Neuronal stem cell (in vitro differentiated cells): ENCODE data around the gene WNT9B.
A peak's percentile ranks its signal among the peaks of the same experiment; 100 is the strongest.

ENCODE experiments used
- DNase-seq: peaks from one replicate; pipeline ENCODE4 v3.0.0-alpha.2; 2013; ENCODE audit warnings: low spot score
- H2AFZ ChIP-seq: one replicate; pipeline ENCODE4 v1.6.1; 2013; ENCODE audit warnings: mild to moderate bottlenecking, low read length, inconsistent platforms
- H2AK5ac ChIP-seq: 2 replicates; pipeline ENCODE4 v1.6.1; 2013; ENCODE audit warnings: low read depth, mild to moderate bottlenecking, inconsistent platforms, low read length, moderate library complexity, mixed read lengths
- H2BK120ac ChIP-seq: 2 replicates; pipeline ENCODE4 v1.6.1; 2013; ENCODE audit warnings: low read depth, mild to moderate bottlenecking, inconsistent platforms, low read length, moderate library complexity, mixed read lengths
- H2BK12ac ChIP-seq: one replicate; pipeline ENCODE4 v1.6.1; 2013; ENCODE audit warnings: low read length, inconsistent platforms
- H2BK15ac ChIP-seq: 2 replicates; pipeline ENCODE4 v1.6.1; 2013; ENCODE audit warnings: mild to moderate bottlenecking, low read length, inconsistent platforms, mixed read lengths
- H2BK5ac ChIP-seq: one replicate; pipeline ENCODE4 v1.6.1; 2013; ENCODE audit warnings: inconsistent platforms, mild to moderate bottlenecking, low read length, moderate library complexity
- H3K14ac ChIP-seq: one replicate; pipeline ENCODE4 v1.6.1; 2013; ENCODE audit warnings: low read length, inconsistent platforms
- H3K18ac ChIP-seq: 2 replicates; pipeline ENCODE4 v1.6.1; 2013; ENCODE audit warnings: low read length, inconsistent platforms
- H3K23ac ChIP-seq: 2 replicates; pipeline ENCODE4 v1.6.1; 2013; ENCODE audit warnings: low read depth, mild to moderate bottlenecking, mixed read lengths, low read length, inconsistent platforms; ENCODE audit not compliant: poor library complexity
- H3K27ac ChIP-seq: replicated peaks from 3 replicates; pipeline ENCODE4 v1.5.1; 2013; ENCODE audit warnings: low read length, inconsistent platforms
- H3K27me3 ChIP-seq, 3 experiments: 2 replicates each; pipeline ENCODE4 v1.6.1; 2013; ENCODE audit warnings: low read length in 3 of 3, mild to moderate bottlenecking in 2 of 3, inconsistent platforms in 1 of 3, low read depth in 1 of 3, mixed read lengths in 1 of 3, moderate library complexity in 1 of 3; ENCODE audit not compliant: control insufficient read depth in 3 of 3, insufficient read depth in 3 of 3
- H3K36me3 ChIP-seq, 2 donors: replicated peaks in 1 of 2; 2 replicates each; pipeline ENCODE4 v1.6.1; 2013; ENCODE audit warnings: low read length in 2 of 2; ENCODE audit not compliant: control insufficient read depth in 2 of 2, insufficient read depth in 2 of 2
- H3K4ac ChIP-seq: 2 replicates; pipeline ENCODE4 v1.6.1; 2013; ENCODE audit warnings: inconsistent platforms, mild to moderate bottlenecking, low read length, moderate library complexity
- H3K4me1 ChIP-seq, 2 donors: 1 replicate in 1 of 2; 2 replicates in 1 of 2; pipeline ENCODE4 v1.6.1; 2013; ENCODE audit warnings: low read length in 2 of 2, low read depth in 1 of 2; ENCODE audit not compliant: control insufficient read depth in 2 of 2, insufficient read depth in 1 of 2
- H3K4me2 ChIP-seq: one replicate; pipeline ENCODE4 v1.6.1; 2013; ENCODE audit warnings: mild to moderate bottlenecking, low read length, inconsistent platforms; ENCODE audit not compliant: insufficient read depth, poor library complexity, severe bottlenecking
- H3K4me3 ChIP-seq, 2 donors: 2 replicates each; pipeline ENCODE4 v1.5.1; 2013; ENCODE audit warnings: low read length in 2 of 2, mild to moderate bottlenecking in 2 of 2, inconsistent platforms in 1 of 2, moderate library complexity in 1 of 2
- H3K79me1 ChIP-seq: one replicate; pipeline ENCODE4 v1.6.1; 2013; ENCODE audit warnings: low read depth, mild to moderate bottlenecking, inconsistent platforms, low read length, moderate library complexity
- H3K9ac ChIP-seq: one replicate; pipeline ENCODE4 v1.6.1; 2013; ENCODE audit warnings: mild to moderate bottlenecking, low read depth, low read length, inconsistent platforms; ENCODE audit not compliant: poor library complexity
- H3K9me3 ChIP-seq, 2 donors: replicated peaks in 1 of 2; 2 replicates each; pipeline versions ENCODE3 to v1.6.1; 2013; ENCODE audit warnings: low read length in 2 of 2, mild to moderate bottlenecking in 2 of 2, inconsistent platforms in 1 of 2, low read depth in 1 of 2, mixed read lengths in 1 of 2, moderate library complexity in 1 of 2; ENCODE audit not compliant: control insufficient read depth in 2 of 2, insufficient read depth in 1 of 2
- H4K8ac ChIP-seq: one replicate; pipeline ENCODE4 v1.6.1; 2013; ENCODE audit warnings: low read depth, mild to moderate bottlenecking, inconsistent platforms, low read length, moderate library complexity
- H4K91ac ChIP-seq: one replicate; pipeline ENCODE4 v1.6.1; 2013; ENCODE audit warnings: low read length, low read depth, mild to moderate bottlenecking, inconsistent platforms; ENCODE audit not compliant: poor library complexity
- WGBS, 2 donors: extraction: QIAGEN DNeasy Blood & Tissue Kit; methylation state at CpG; one replicate each; pipeline ENCODE4 v1.1.7; 2013; ENCODE audit warnings: missing lambda C conversion rate in 2 of 2, mixed read lengths in 1 of 2; ENCODE audit not compliant: insufficient read length in 2 of 2, insufficient replicate concordance in 1 of 2; ENCODE audit errors: extremely low coverage in 2 of 2; 5-methylcytosine and 5-hydroxymethylcytosine counted together

The WNT9B gene

DNA sequence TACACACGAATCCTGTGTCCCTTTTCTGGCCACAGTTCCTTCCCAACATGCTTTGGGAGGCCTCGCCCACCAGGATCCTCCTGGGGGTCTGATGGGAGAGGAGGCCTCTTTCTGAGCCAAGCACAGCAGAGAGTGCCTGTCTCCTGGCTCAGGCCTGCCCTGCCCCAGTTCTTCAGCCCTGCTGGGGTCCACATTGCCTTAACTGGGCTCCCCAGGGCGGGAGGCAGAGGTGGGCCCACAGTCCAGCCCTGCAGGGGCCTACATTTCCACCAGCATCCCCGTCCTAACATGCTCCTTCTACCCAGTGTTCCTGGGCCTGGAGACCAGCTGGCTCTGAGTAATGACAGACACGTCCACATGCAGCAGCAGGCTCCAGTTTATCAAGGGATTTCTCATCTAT is 29.6 kb downstream of the WNT9B start:
- Histone ChIP-seq H3K4me1 (no peaks in the 10 kb centered on the region), H2BK120ac (no peak overlapping the region), H3K4me3 (no peak overlapping the region), H3K18ac (no peak overlapping the region), H4K8ac (no peak overlapping the region), H2AK5ac (no peak overlapping the region), H3K14ac (no peak overlapping the region), H2BK5ac (no peak overlapping the region), H3K36me3 (no peaks in the 10 kb centered on the region), H3K27ac (no peak overlapping the region), H3K23ac (no peak overlapping the region), H2BK12ac (no peak overlapping the region), H3K27me3 (peaks cover 0 to 11% (median 0%) of the 10 kb centered on the region in 3 experiments), H3K4me2 (no peak overlapping the region), H3K4ac (no peak overlapping the region), H2BK15ac (peak overlapping the region; percentile 52), H3K9me3 (no peaks in the 10 kb centered on the region), H3K79me1 (no peaks in the 10 kb centered on the region), H2AFZ (no peak overlapping the region), H3K9ac (no peak overlapping the region), H4K91ac (no peak overlapping the region)
- no CpG with 5 or more reads among the region's 5 CpGs for WGBS, 2 donors
- DNase-seq, result no peak

DNA sequence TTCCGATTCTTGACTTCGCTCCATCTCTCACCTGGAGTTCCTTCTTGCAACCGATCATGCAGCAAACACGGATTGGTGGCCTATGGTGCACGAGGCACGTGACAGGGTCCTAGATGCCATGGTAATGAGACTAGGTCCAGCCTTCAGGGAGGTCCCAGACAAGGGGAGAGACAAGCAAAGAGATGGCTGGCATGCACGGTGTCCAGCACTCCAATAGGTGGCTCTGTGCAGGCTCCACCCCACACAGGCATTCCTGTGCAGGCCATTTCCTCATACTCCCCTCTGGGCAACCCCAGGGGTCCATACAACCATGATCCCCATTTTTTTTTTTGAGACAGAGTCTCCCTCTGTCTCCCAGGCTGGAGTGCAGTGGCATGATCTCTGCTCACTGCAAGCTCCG is 31.3 kb downstream of the WNT9B start:
- Histone ChIP-seq H3K9ac (no peak overlapping the region), H2BK5ac (no peak overlapping the region), H3K4ac (no peak overlapping the region), H2AFZ (no peak overlapping the region), H2BK120ac (no peak overlapping the region), H4K91ac (no peak overlapping the region), H3K23ac (no peak overlapping the region), H2AK5ac (no peak overlapping the region), H2BK15ac (no peak overlapping the region), H3K4me1 (no peaks in the 10 kb centered on the region), H4K8ac (no peak overlapping the region), H3K79me1 (no peaks in the 10 kb centered on the region), H3K14ac (no peak overlapping the region), H3K18ac (no peak overlapping the region), H3K27ac (no peak overlapping the region), H3K27me3 (peaks cover 0 to 21% (median 0%) of the 10 kb centered on the region in 3 experiments), H3K4me3 (no peak overlapping the region), H3K9me3 (no peaks in the 10 kb centered on the region), H3K4me2 (no peak overlapping the region), H2BK12ac (no peak overlapping the region), H3K36me3 (no peaks in the 10 kb centered on the region)
- no peak for DNase-seq
- WGBS, 2 donors, result no CpG with 5 or more reads among the region's 8 CpGs

DNA sequence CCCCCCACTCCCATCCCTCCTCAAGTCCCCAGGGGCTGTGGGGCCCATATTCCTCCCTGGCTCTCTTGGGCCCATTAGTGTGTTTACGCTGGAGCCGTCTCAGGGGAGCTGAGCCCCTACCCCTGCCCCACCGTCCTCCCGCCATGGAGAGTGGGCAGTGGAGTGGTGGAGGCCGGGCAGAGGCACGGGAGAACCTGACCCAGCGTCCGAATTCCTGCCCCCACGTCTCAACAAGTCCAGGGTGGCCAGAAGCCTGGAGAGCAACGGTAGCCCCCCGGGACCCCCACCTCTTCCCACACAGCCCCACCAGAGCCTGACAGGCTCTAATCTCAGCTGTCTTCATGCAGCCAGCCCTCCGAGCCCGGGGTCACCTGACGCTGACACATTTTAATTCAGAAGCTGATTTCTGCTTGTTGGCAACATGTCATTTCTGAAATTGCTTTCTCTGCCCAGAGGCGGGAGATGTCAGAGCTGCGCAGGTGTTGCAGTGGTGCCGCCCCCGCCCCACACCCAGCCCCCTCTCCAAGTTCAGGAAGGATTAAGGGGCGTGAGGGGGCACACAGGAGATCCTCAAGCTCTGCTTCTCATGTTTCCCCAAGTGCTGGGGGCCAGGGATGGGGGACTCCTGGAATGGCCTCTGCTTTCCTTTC is 32.6 kb downstream of the WNT9B start:
- Histone ChIP-seq H2AK5ac (no peak overlapping the region), H3K9ac (no peak overlapping the region), H3K23ac (peak overlapping the region; percentile 26), H2BK12ac (no peak overlapping the region), H3K79me1 (no peaks in the 10 kb centered on the region), H3K4me2 (no peak overlapping the region), H3K36me3 (no peaks in the 10 kb centered on the region), H3K4me1 (no peaks in the 10 kb centered on the region), H2BK5ac (no peak overlapping the region), H4K91ac (no peak overlapping the region), H3K18ac (peak overlapping the region; percentile 49), H4K8ac (no peak overlapping the region), H3K9me3 (no peaks in the 10 kb centered on the region), H3K27ac (no peak overlapping the region), H3K14ac (peak overlapping the region; percentile 42), H3K4ac (no peak overlapping the region), H3K4me3 (no peak overlapping the region), H2AFZ (peak overlapping the region; percentile 52), H2BK120ac (no peak overlapping the region), H2BK15ac (peak overlapping the region; percentile 25), H3K27me3 (peaks cover 0 to 31% (median 0%) of the 10 kb centered on the region in 3 experiments)
- no CpG with 5 or more reads among the region's 19 CpGs for WGBS, 2 donors
- DNase-seq, result no peak

DNA sequence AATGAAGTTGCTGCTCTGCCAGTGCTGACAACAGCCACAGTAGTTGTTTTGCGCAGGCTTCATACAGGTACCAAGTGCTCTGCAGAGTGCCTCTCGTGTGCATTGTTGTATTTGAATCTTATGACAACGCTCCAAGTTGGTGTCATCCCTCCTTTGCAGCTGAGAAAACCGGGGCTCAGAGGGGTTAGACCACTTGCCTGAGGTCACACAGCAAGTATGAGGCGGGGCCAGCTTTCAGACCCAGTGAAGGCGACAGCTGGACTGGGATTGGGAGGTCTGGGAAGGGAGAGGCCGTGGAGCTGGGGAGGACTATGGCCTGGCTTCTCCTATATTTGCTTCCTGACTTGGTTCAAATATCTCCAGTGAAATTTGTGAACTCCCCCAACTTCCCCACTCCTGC is 33.2 kb downstream of the WNT9B start:
- Histone ChIP-seq H3K23ac (no peak overlapping the region), H2BK12ac (no peak overlapping the region), H2BK15ac (no peak overlapping the region), H2BK120ac (no peak overlapping the region), H3K4ac (no peak overlapping the region), H3K4me1 (peaks cover 0 to 3% of the 10 kb centered on the region in 2 donors), H3K36me3 (no peaks in the 10 kb centered on the region), H3K27ac (no peak overlapping the region), H3K27me3 (peaks cover 0 to 33% (median 0%) of the 10 kb centered on the region in 3 experiments), H3K14ac (no peak overlapping the region), H3K4me2 (no peak overlapping the region), H3K4me3 (no peak overlapping the region), H2AK5ac (no peak overlapping the region), H4K91ac (no peak overlapping the region), H2AFZ (no peak overlapping the region), H2BK5ac (no peak overlapping the region), H3K18ac (no peak overlapping the region), H3K9ac (no peak overlapping the region), H4K8ac (no peak overlapping the region), H3K9me3 (no peaks in the 10 kb centered on the region), H3K79me1 (no peaks in the 10 kb centered on the region)
- WGBS, 2 donors, result no CpG with 5 or more reads among the region's 7 CpGs
- no peak for DNase-seq
